ENCODE measurements around the gene ARID5A. TPM values are rescaled to one million over a fixed set of nuclear protein-coding genes. Genes with fewer than 3 reads are reported as not detected.
"Not testable (repeated sequence)": the region's sequence is repeated elsewhere in the genome, so short reads cannot be mapped to it uniquely, and the experiment has no call there.

ARID5A gene
- total RNA-seq, 1 donor, result 9.5 TPM

DNA sequence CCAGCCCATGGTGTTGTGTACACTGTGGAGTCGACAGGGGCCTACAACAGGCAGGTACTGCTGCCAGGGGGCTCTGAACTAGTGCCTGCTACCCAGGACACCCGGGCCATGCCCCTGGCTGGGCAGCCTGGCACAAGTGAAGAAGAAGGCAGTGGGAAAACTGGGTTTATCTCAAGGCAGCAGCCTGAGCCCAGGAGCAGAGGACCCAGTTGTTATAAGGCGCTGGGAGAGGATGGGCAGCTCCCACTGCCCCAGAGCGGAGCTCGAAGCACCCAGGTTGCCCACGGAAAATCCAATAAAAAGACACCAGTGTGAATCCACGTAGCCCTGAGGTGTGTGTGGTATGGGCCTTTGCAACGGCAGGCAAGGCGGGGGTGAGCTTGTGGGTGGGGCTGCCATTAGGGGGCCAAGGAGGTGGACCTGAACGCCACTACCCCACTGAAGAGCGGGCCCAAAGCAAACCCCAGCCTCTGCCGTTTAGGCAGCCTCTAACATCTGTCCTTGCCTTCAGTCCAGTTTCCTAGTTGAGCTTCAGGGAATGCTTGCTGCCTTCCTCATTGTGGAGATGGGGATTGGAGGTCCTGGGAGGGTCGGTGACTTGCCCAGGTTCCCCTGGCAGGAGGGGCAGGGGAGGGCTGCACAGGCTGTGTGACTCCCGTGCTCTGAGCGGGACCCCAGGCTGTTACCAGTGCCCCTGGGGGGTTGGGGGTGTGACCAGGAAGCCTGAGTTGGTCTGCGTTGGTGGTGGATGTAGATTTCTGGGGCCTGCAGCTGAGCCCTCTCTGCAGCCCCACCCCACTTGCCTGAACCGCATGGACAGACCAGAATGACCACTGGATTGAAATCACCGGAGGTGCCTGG is 16.0 kb downstream of the ARID5A start:
- no peak for TF ChIP-seq CTCF (IDR thresholded peaks at IDR 0.05; ENCODE audit: insufficient read depth, low read depth, low read length)
- H3K4me3 ChIP-seq (ENCODE audit: low read depth, low read length), result no peak overlapping the region
- DNase-seq (ENCODE audit: low read depth), result no peak

DNA sequence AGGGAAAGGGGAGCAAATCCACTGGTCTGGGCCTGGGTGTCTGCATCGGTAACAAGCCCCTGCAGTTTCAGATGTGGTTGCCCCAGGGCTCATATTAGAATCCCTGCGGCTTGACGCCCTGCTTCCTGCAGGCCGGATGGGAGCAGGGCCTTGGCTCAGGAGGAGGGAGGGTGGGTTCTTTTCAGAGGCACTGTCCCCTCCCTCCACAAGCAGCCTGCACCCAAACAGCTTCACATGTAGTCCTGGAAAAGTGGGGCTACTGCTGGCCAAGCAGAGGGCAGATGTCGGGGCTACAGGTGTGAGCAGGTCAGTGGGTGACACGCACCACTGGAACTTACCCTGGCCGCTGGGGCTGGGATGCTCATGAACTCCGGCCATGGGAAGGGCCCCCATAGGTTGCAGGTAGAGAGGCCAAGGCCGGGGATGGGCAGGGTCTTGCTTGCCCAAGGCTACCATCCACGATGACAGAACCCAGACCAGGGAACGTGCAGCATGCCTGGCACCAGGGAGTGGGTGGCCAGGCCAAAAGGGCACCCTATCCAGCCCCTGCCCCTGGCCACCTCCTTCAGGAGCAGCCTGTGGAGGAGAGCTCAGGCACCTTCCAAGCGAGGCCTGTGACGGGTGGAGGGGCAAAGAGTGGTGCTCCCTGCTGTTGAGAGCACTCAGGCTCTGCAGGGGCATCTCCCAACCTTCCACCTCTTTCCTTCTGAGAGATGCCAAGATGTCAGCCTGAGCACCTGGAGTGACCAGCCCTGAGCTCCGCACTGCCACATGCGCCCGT is 16.8 kb downstream of the ARID5A start:
- no peak for DNase-seq (ENCODE audit: low read depth)
- TF ChIP-seq CTCF (IDR thresholded peaks at IDR 0.05; ENCODE audit: insufficient read depth, low read depth, low read length), result no peak

GRCh38 chr2:96553957-96554292 is 17.4 kb downstream of the ARID5A start:
- H3K4me3 ChIP-seq (ENCODE audit: low read depth, low read length), result not testable (repeated sequence)

More for the DNA sequence above, 16.8 kb downstream of the ARID5A start:
- H3K4me3 ChIP-seq (ENCODE audit: low read depth, low read length), result no peak overlapping the region

GRCh38 chr2:96554293-96555145 is 18.0 kb downstream of the ARID5A start:
- peak; percentile 91 for TF ChIP-seq CTCF (IDR thresholded peaks at IDR 0.05; ENCODE audit: insufficient read depth, low read depth, low read length)
- DNase-seq (ENCODE audit: low read depth), result peak; percentile 60
- H3K4me3 ChIP-seq (ENCODE audit: low read depth, low read length), result no peak overlapping the region

More at GRCh38 chr2:96553957-96554292, 17.4 kb downstream of the ARID5A start:
- not testable (repeated sequence) for DNase-seq (ENCODE audit: low read depth)

GRCh38 chr2:96555146-96555610 is 18.6 kb downstream of the ARID5A start:
- H3K4me3 ChIP-seq (ENCODE audit: low read depth, low read length), result no peak overlapping the region
- no peak for DNase-seq (ENCODE audit: low read depth)

More at GRCh38 chr2:96555146-96555610, 18.6 kb downstream of the ARID5A start:
- no peak for TF ChIP-seq CTCF (IDR thresholded peaks at IDR 0.05; ENCODE audit: insufficient read depth, low read depth, low read length)
